ENCODE measurements around the gene CLMN. TPM values are rescaled to one million over a fixed set of nuclear protein-coding genes. Genes with fewer than 3 reads are reported as not detected.

CLMN gene
- total and polyA plus RNA-seq, 2 of the 8 experiments (the other 6 are each of a cell fraction or from before 2014, with no cell fraction given): 1.6 to 8.2 TPM

DNA sequence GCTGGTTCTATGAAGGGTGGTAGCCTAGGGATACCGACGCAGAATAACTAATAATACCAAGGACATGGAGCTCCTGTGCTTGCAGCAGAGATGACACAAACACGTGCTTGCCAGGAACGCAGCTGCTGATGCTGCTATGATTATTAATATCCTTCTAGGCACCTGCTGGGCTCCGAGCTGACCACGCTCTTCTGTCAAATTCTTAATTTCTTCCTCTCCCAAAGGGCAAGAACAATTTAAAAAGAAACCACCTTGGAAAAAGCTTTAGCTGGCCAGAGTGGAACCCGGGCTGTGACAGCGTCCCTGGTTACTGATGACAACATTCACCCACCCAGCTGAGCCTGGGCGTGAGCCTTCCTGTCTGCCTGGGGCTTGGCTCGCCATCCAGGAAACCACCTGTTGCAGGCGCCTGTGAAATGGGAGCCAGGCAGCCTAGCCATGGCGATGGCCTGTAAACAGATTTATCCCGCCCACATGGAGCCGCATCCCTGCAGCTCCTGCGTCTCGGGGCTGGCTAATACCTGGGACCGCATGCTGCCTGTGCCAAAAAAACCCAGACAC, 28.8 kb downstream of the CLMN start:
- no peaks in the 10 kb centered on the region; the same call in 1 of the 2 replicates for H3K79me1 ChIP-seq (ENCODE audit: low read depth, low read length)
- H2BK120ac ChIP-seq (replicated peaks; ENCODE audit: low read depth, low read length): no peak overlapping the region
- no peak overlapping the region for H3K56ac ChIP-seq (replicated peaks; ENCODE audit: insufficient read length, low read depth, low read length)
- no peak overlapping the region for H3K9ac ChIP-seq (replicated peaks in 1 of 4; ENCODE audit: extremely low read depth in 1 of 4, low read depth in 3 of 4, low read length in 3 of 4)
- no peaks in the 10 kb centered on the region for H3K27me3 ChIP-seq (replicated peaks in 1 of 4; ENCODE audit: control insufficient read depth in 3 of 4, extremely low read depth in 1 of 4, insufficient read depth in 3 of 4, low read length in 3 of 4)
- no peak overlapping the region for H3K18ac ChIP-seq (ENCODE audit: extremely low read depth, low read length)
- H3K14ac ChIP-seq (ENCODE audit: insufficient read length): no peak overlapping the region
- no peak for TF ChIP-seq TAF7 (optimal IDR thresholded peaks at IDR 0.05; ENCODE audit: borderline replicate concordance, low read depth, low read length)
- TF ChIP-seq RFX5 (IDR thresholded peaks at IDR 0.05; ENCODE audit: borderline replicate concordance, low read depth, low read length): peak; percentile 42; the same call in 1 of the 2 replicates
- peaks cover 0 to 6% of the 10 kb centered on the region in 2 experiments; a peak in 1 of 4 replicates for H3K9me3 ChIP-seq (ENCODE audit: insufficient read depth in 2 of 2, low read depth in 1 of 2, low read length in 1 of 2)
- ChIA-PET CTCF (ENCODE audit: partially characterized antibody) (interaction anchor here (0.7 to 1.4 kb wide), 6 partner anchors 9 to 748 kb away, joined by 3 to 5 read pairs (median 3); partner anchors contain the start of gene CLMN), POLR2A (ENCODE audit: partially characterized antibody) (no interaction called here)
- no peak overlapping the region for H2BK20ac ChIP-seq (ENCODE audit: low read length)
- H3K23me2 ChIP-seq (ENCODE audit: low read depth, low read length): no peaks in the 10 kb centered on the region
- H4K20me1 ChIP-seq (replicated peaks in 1 of 2; ENCODE audit: control insufficient read depth in 1 of 2, insufficient read depth in 2 of 2, low read length in 2 of 2): no peaks in the 10 kb centered on the region
- no peak overlapping the region for H4K5ac ChIP-seq (ENCODE audit: insufficient read length, low read depth, low read length)
- no peak overlapping the region for H2BK15ac ChIP-seq (ENCODE audit: low read length)
- H3K23ac ChIP-seq (ENCODE audit: insufficient read length): no peak overlapping the region
- H3K27ac ChIP-seq (ENCODE audit: low read depth, low read length): no peak overlapping the region
- H3K4ac ChIP-seq (replicated peaks; ENCODE audit: insufficient read length, low read depth, low read length): no peak overlapping the region
- H3K36me3 ChIP-seq (ENCODE audit: control insufficient read depth in 2 of 4, insufficient read depth in 4 of 4, low read length in 3 of 4): no peaks in the 10 kb centered on the region
- no peak overlapping the region for H2BK5ac ChIP-seq (ENCODE audit: low read depth, low read length)
- no peak overlapping the region for H3K4me2 ChIP-seq (ENCODE audit: insufficient read depth in 1 of 2, low read depth in 2 of 2, low read length in 2 of 2)
- WGBS, 2 experiments (ENCODE audit: extremely low coverage in 1 of 2, insufficient coverage in 1 of 2, insufficient read length in 1 of 2, insufficient replicate concordance in 2 of 2, low coverage in 1 of 2, low lambda C conversion rate in 2 of 2, missing lambda C conversion rate in 1 of 2): 78% methylated on average over 17 of the region's 17 CpGs; no CpG with 5 or more reads in 1 of the 2 experiments
- H2BK12ac ChIP-seq (ENCODE audit: low read depth, low read length): no peak overlapping the region
- no peak overlapping the region for H4K8ac ChIP-seq (ENCODE audit: extremely low read depth, insufficient read depth, low read length)
- no peak overlapping the region for H4K91ac ChIP-seq (replicated peaks; ENCODE audit: insufficient read length, low read length)
- FAIRE-seq: no peak
- H2AK5ac ChIP-seq (ENCODE audit: low read depth, low read length): no peak overlapping the region
- H3K4me1 ChIP-seq (replicated peaks in 1 of 4; ENCODE audit: control insufficient read depth in 3 of 4, insufficient read depth in 4 of 4, low read length in 3 of 4): peaks cover 1 to 18% (median 7%) of the 10 kb centered on the region in 4 experiments; a peak in 5 of 7 replicates
- no peak overlapping the region for H2AFZ ChIP-seq (ENCODE audit: low read length)
- no peak overlapping the region for H3K4me3 ChIP-seq (ENCODE audit: extremely low read depth in 1 of 4, insufficient read depth in 2 of 4, low read depth in 3 of 4, low read length in 4 of 4)
- H3K79me2 ChIP-seq (ENCODE audit: control insufficient read depth in 1 of 2, insufficient read depth in 2 of 2, low read length in 2 of 2): no peaks in the 10 kb centered on the region
- DNase-seq (ENCODE audit: low read depth in 1 of 2, low spot score in 2 of 2): no peak

Data from H1 (cell line).